HEK293T (cell line): Measurements from ENCODE around the gene HMGCR.
"Not testable (repeated sequence)": the region's sequence is repeated elsewhere in the genome, so short reads cannot be mapped to it uniquely, and the experiment has no call there.

Source experiments
- CTCF ChIA-PET: fragments of 350-600 bp; formaldehyde crosslinking; extraction: SDS; loops from one replicate; lab custom pipeline; 2021; ENCODE audit warnings: antibody characterized with exemption, inconsistent platforms; lab: Yijun Ruan, JAX
- POLR2A ChIA-PET: fragments of 350-600 bp; formaldehyde crosslinking; extraction: SDS; loops from one replicate; lab custom pipeline; 2020; ENCODE audit warnings: antibody characterized with exemption, inconsistent platforms; lab: Yijun Ruan, JAX
- DNase-seq: peaks from one replicate; pipeline ENCODE4 v3.0.0; 2012; ENCODE audit warnings: mixed read lengths; ENCODE audit errors: extremely low spot score
- ARNT ChIP-seq: fragments of 450-650 bp; IDR thresholded peaks from 2 replicates; pipeline ENCODE4 v1.6.1; 2017; ENCODE audit warnings: mild to moderate bottlenecking
- BHLHE40 ChIP-seq: fragments of 450-650 bp; IDR thresholded peaks from 2 replicates; pipeline ENCODE4 v1.6.1; 2016; ENCODE audit warnings: mild to moderate bottlenecking, moderate library complexity, borderline replicate concordance
- CTBP1 ChIP-seq: fragments of 450-650 bp; IDR thresholded peaks from 2 replicates; pipeline ENCODE4 v1.6.1; 2016; ENCODE audit warnings: borderline replicate concordance
- ELF4 ChIP-seq: fragments of 450-650 bp; IDR thresholded peaks from 2 replicates; pipeline ENCODE4 v1.6.1; 2017; ENCODE audit warnings: antibody characterized with exemption
- FOXA1 ChIP-seq: fragments of 450-650 bp; IDR thresholded peaks from 2 replicates; pipeline ENCODE4 v1.6.1; 2016; ENCODE audit warnings: mild to moderate bottlenecking
- FOXK2 ChIP-seq: fragments of 450-650 bp; IDR thresholded peaks from 2 replicates; pipeline ENCODE4 v1.6.1; 2016; ENCODE audit warnings: mild to moderate bottlenecking
- FOXM1 ChIP-seq: fragments of 450-650 bp; IDR thresholded peaks from 2 replicates; pipeline ENCODE4 v1.6.1; 2017; ENCODE audit warnings: mild to moderate bottlenecking, borderline replicate concordance
- HDGF ChIP-seq: fragments of 450-650 bp; IDR thresholded peaks from 2 replicates; pipeline ENCODE4 v1.6.1; 2017; ENCODE audit warnings: antibody characterized with exemption, borderline replicate concordance
- L3MBTL2 ChIP-seq: fragments of 450-650 bp; conservative IDR thresholded peaks from 2 replicates; pipeline ENCODE4 v1.6.1; 2016; ENCODE audit warnings: mild to moderate bottlenecking
- LEF1 ChIP-seq: fragments of 450-650 bp; IDR thresholded peaks from 2 replicates; pipeline ENCODE4 v1.6.1; 2017; ENCODE audit warnings: mild to moderate bottlenecking, borderline replicate concordance
- PKNOX1 ChIP-seq: fragments of 450-650 bp; IDR thresholded peaks from 2 replicates; pipeline ENCODE4 v1.6.1; 2016
- SP1 ChIP-seq: fragments of 450-650 bp; IDR thresholded peaks from 2 replicates; pipeline ENCODE4 v1.6.1; 2017
- SUZ12 ChIP-seq: fragments of 450-650 bp; IDR thresholded peaks from 2 replicates; pipeline ENCODE4 v1.6.1; 2016; ENCODE audit warnings: mild to moderate bottlenecking
- TARDBP ChIP-seq: fragments of 450-650 bp; IDR thresholded peaks from 2 replicates; pipeline ENCODE4 v1.6.1; 2016
- ZNF384 ChIP-seq: fragments of 450-650 bp; IDR thresholded peaks from 2 replicates; pipeline ENCODE4 v1.6.1; 2016

HMGCR gene

GRCh38 chr5:75330404-75330803 lies 6.6 kb upstream of the HMGCR start:
- POLR2A ChIA-PET, result interaction anchor here (1.4 kb wide), 1 partner anchor 94 kb away, joined by 4 read pairs; the partner anchor contains the start of gene ANKRD31
- DNase-seq, result no peak
- CTCF ChIA-PET, result no interaction called here
- TF ChIP-seq SP1 (no peak), CTBP1 (no peak), FOXK2 (no peak), ELF4 (no peak), LEF1 (no peak)

- no peak for DNase-seq
- ChIA-PET POLR2A (no interaction called here), CTCF (interaction anchor here (0.6 kb wide), 1 partner anchor 29 kb away, joined by 3 read pairs; no protein-coding TSS in a partner anchor)
- no peak for TF ChIP-seq SP1
- no peak for TF ChIP-seq HDGF
- no peak for TF ChIP-seq ELF4
- TF ChIP-seq FOXA1, result no peak
- no peak for TF ChIP-seq CTBP1
- no peak for TF ChIP-seq FOXK2
- no peak for TF ChIP-seq LEF1
- no peak for TF ChIP-seq L3MBTL2
- no peak for TF ChIP-seq FOXM1
- TF ChIP-seq ZNF384, result no peak
- no peak for TF ChIP-seq TARDBP
- TF ChIP-seq BHLHE40, result no peak
- no peak for TF ChIP-seq SUZ12
These were observed 5.6 kb upstream of the HMGCR start for GRCh38 chr5:75331095-75332090.

GRCh38 chr5:75333759-75334158 lies 3.3 kb upstream of the HMGCR start:
- POLR2A ChIA-PET, result interaction anchor here (1.1 kb wide), 1 partner anchor 97 kb away, joined by 3 read pairs; the partner anchor contains the start of gene ANKRD31
- CTCF ChIA-PET, DNase-seq: not testable (repeated sequence)

GRCh38 chr5:75334413-75334812 lies 2.6 kb upstream of the HMGCR start:
- CTCF ChIA-PET, DNase-seq: not testable (repeated sequence)
- POLR2A ChIA-PET, result interaction anchor here (1.1 kb wide), 1 partner anchor 98 kb away, joined by 3 read pairs; the partner anchor contains the start of gene ANKRD31

- DNase-seq, result no peak
- CTCF ChIA-PET, result no interaction called here
- no peak for TF ChIP-seq SUZ12
- POLR2A ChIA-PET, result no interaction called here
These were observed 1.5 kb upstream of the HMGCR start for GRCh38 chr5:75335486-75335885.

GRCh38 chr5:75335952-75336614 lies 937 bp upstream of the HMGCR start:
- ChIA-PET CTCF (no interaction called here), POLR2A (interaction anchor here (0.8 to 1.7 kb wide), 5 partner anchors 9 to 99 kb away, joined by 3 to 16 read pairs (median 7); partner anchors contain the start of gene ANKRD31)
- no peak for TF ChIP-seq LEF1
- peak; percentile 58 for DNase-seq

- CTCF ChIA-PET, result interaction anchor here (1.2 kb wide), 1 partner anchor 101 kb away, joined by 6 read pairs; the partner anchor contains the start of gene ANKRD31
- peak; percentile 17 for DNase-seq
- POLR2A ChIA-PET, result interaction anchor here (0.7 to 1.7 kb wide), 12 partner anchors 9 to 332 kb away, joined by 3 to 16 read pairs (median 4); partner anchors contain the start of genes ANKRD31, CERT1 and POLK
- TF ChIP-seq SP1, result no peak
- TF ChIP-seq HDGF, result no peak
- TF ChIP-seq PKNOX1, result no peak
- TF ChIP-seq L3MBTL2, result no peak
- no peak for TF ChIP-seq BHLHE40
- no peak for TF ChIP-seq FOXK2
- TF ChIP-seq ELF4, result no peak
- TF ChIP-seq TARDBP, result no peak
These were observed 474 bp downstream of the HMGCR start for GRCh38 chr5:75337366-75338021.

GRCh38 chr5:75338408-75338807 lies 1.4 kb downstream of the HMGCR start:
- no peak for DNase-seq
- TF ChIP-seq FOXM1 (no peak), HDGF (no peak), L3MBTL2 (no peak), PKNOX1 (no peak), TARDBP (no peak), ZNF384 (no peak), LEF1 (no peak), ARNT (no peak)
- ChIA-PET POLR2A (no interaction called here), CTCF (no interaction called here)
